Upper lobe of left lung (tissue), 4 donors: ENCODE data around the gene SPTLC3.

Experiments used
- CTCF ChIP-seq, 6 experiments: fragments of 450-650 bp in 4 of 6; fragments of 200-600 bp in 2 of 6; sonication (generic) in 2 of 6; IDR thresholded peaks; one replicate each; pipeline ENCODE4 v1.5.1; 2016 to 2019; ENCODE audit warnings: antibody characterized with exemption in 6 of 6
- EP300 ChIP-seq, 4 donors: sonication (generic); formaldehyde crosslinking; IDR thresholded peaks; one replicate each; pipeline ENCODE4 v1.5.1; 2017; ENCODE audit warnings: antibody characterized with exemption in 4 of 4, control low read depth in 2 of 4
- POLR2A ChIP-seq, 4 donors: fragments of 450-650 bp; IDR thresholded peaks; one replicate each; pipeline ENCODE4 v1.5.1; 2016 to 2017; ENCODE audit warnings: antibody characterized with exemption in 4 of 4, mild to moderate bottlenecking in 2 of 4
- POLR2AphosphoS5 ChIP-seq, 2 donors: sonication (generic); formaldehyde crosslinking; IDR thresholded peaks; one replicate each; pipeline ENCODE4 v1.5.1; 2017; ENCODE audit warnings: antibody characterized with exemption in 2 of 2

GRCh38 chr20:13021205-13021970 lies 12.6 kb downstream of the SPTLC3 start:
- TF ChIP-seq CTCF (IDR thresholded peaks at IDR 0.05) (no peak), POLR2A (IDR thresholded peaks at IDR 0.05) (no peak), POLR2AphosphoS5 (IDR thresholded peaks at IDR 0.05) (no peak), EP300 (IDR thresholded peaks at IDR 0.05) (no peak)
